Stimulated activated naive B cell treated with anti-CD40 and anti-IgM and Interleukin-4, amounts not matched to agents 10 μg/mL and 1 μg/mL and 100 μg/mL, for 72 hours (primary cell): ENCODE measurements around the gene CYP27A1.

Source experiments
- ATAC-seq, 2 donors: fragments of 150-1000 bp; cut with Tn5 transposase; replicated peaks; 2 replicates each; pipeline ENCODE4 v1.10.0; 2021; ENCODE audit warnings: moderate library complexity in 1 of 2
- DNase-seq: peaks from one replicate; pipeline ENCODE4 v3.0.0; 2021
- H3K27ac Mint-ChIP-seq: one replicate; pipeline ENCODE4 v1.8.0; 2022; ENCODE audit warnings: mild to moderate bottlenecking, mixed read lengths
- H3K27me3 Mint-ChIP-seq, 2 donors: one replicate each; pipeline ENCODE4 v1.8.0; 2022; ENCODE audit warnings: mixed read lengths in 2 of 2
- H3K36me3 Mint-ChIP-seq, 2 donors: one replicate each; pipeline ENCODE4 v1.8.0; 2022; ENCODE audit warnings: mixed read lengths in 2 of 2, mild to moderate bottlenecking in 1 of 2
- H3K4me1 Mint-ChIP-seq, 2 donors: one replicate each; pipeline ENCODE4 v1.8.0; 2022; ENCODE audit warnings: mixed read lengths in 2 of 2, mild to moderate bottlenecking in 1 of 2
- H3K4me3 Mint-ChIP-seq, 2 donors: one replicate each; pipeline ENCODE4 v1.8.0; 2022; ENCODE audit warnings: mild to moderate bottlenecking in 2 of 2, mixed read lengths in 2 of 2, moderate library complexity in 1 of 2
- H3K9me3 Mint-ChIP-seq, 2 donors: one replicate each; pipeline ENCODE4 v1.8.0; 2022; ENCODE audit warnings: mixed read lengths in 2 of 2, mild to moderate bottlenecking in 1 of 2

CYP27A1 gene

GRCh38 chr2:218823196-218823855, 41.4 kb downstream of the CYP27A1 start:
- Mint-ChIP-seq H3K36me3 (no peaks in the 10 kb centered on the region), H3K4me3 (no peak overlapping the region), H3K4me1 (peaks cover 0 to 2% of the 10 kb centered on the region in 2 donors), H3K27ac (no peak overlapping the region), H3K9me3 (no peaks in the 10 kb centered on the region), H3K27me3 (peaks cover 34 to 45% of the 10 kb centered on the region in 2 donors)
- no peak for DNase-seq
- no peak for ATAC-seq

GRCh38 chr2:218824004-218824403, 42.1 kb downstream of the CYP27A1 start:
- H3K4me3 Mint-ChIP-seq, result no peak overlapping the region
- peaks cover 38 to 49% of the 10 kb centered on the region in 2 donors for H3K27me3 Mint-ChIP-seq
- H3K4me1 Mint-ChIP-seq, result peaks cover 0 to 2% of the 10 kb centered on the region in 2 donors
- ATAC-seq (no peak), DNase-seq (no peak)
- no peaks in the 10 kb centered on the region for H3K9me3 Mint-ChIP-seq
- H3K27ac Mint-ChIP-seq, result no peak overlapping the region
- no peaks in the 10 kb centered on the region for H3K36me3 Mint-ChIP-seq

- no peaks in the 10 kb centered on the region for H3K36me3 Mint-ChIP-seq
- H3K4me1 Mint-ChIP-seq, result peaks cover 0 to 4% of the 10 kb centered on the region in 2 donors
- peaks cover 47 to 62% of the 10 kb centered on the region in 2 donors for H3K27me3 Mint-ChIP-seq
- H3K9me3 Mint-ChIP-seq, result no peaks in the 10 kb centered on the region
- H3K27ac Mint-ChIP-seq, result peak overlapping the region; percentile 38
- ATAC-seq (no peak), DNase-seq (no peak)
- H3K4me3 Mint-ChIP-seq, result no peak overlapping the region
Measured at GRCh38 chr2:218826791-218827190, 44.8 kb downstream of the CYP27A1 start.

GRCh38 chr2:218827701-218828476, 45.9 kb downstream of the CYP27A1 start:
- Mint-ChIP-seq H3K36me3 (no peaks in the 10 kb centered on the region), H3K27ac (peak overlapping the region; percentile 1), H3K27me3 (peaks cover 56 to 69% of the 10 kb centered on the region in 2 donors), H3K4me3 (no peak overlapping the region), H3K4me1 (peaks cover 0 to 4% of the 10 kb centered on the region in 2 donors), H3K9me3 (no peaks in the 10 kb centered on the region)
- ATAC-seq (no peak), DNase-seq (no peak)

GRCh38 chr2:218828477-218828778, 46.5 kb downstream of the CYP27A1 start:
- Mint-ChIP-seq H3K27ac (no peak overlapping the region), H3K4me1 (peaks cover 0 to 4% of the 10 kb centered on the region in 2 donors), H3K9me3 (no peaks in the 10 kb centered on the region), H3K36me3 (no peaks in the 10 kb centered on the region), H3K27me3 (peaks cover 59 to 72% of the 10 kb centered on the region in 2 donors), H3K4me3 (no peak overlapping the region)
- DNase-seq (no peak), ATAC-seq (no peak)

- no peak overlapping the region for H3K27ac Mint-ChIP-seq
- peaks cover 59 to 72% of the 10 kb centered on the region in 2 donors for H3K27me3 Mint-ChIP-seq
- H3K4me1 Mint-ChIP-seq, result peaks cover 0 to 4% of the 10 kb centered on the region in 2 donors
- H3K36me3 Mint-ChIP-seq, result no peaks in the 10 kb centered on the region
- no peak overlapping the region for H3K4me3 Mint-ChIP-seq
- DNase-seq (no peak), ATAC-seq (no peak)
- no peaks in the 10 kb centered on the region for H3K9me3 Mint-ChIP-seq
Measured at GRCh38 chr2:218829868-218830451, 48.0 kb downstream of the CYP27A1 start.

GRCh38 chr2:218830526-218831306, 48.8 kb downstream of the CYP27A1 start:
- Mint-ChIP-seq H3K27me3 (peaks cover 60 to 74% of the 10 kb centered on the region in 2 donors), H3K4me3 (no peak overlapping the region), H3K27ac (no peak overlapping the region), H3K36me3 (no peaks in the 10 kb centered on the region), H3K4me1 (peaks cover 0 to 4% of the 10 kb centered on the region in 2 donors), H3K9me3 (no peaks in the 10 kb centered on the region)
- ATAC-seq (no peak), DNase-seq (no peak)

GRCh38 chr2:218831378-218831990, 49.5 kb downstream of the CYP27A1 start, which contains the start of gene PRKAG3:
TSS of gene PRKAG3 (minus strand) at chr2:218831803.
- no peaks in the 10 kb centered on the region for H3K36me3 Mint-ChIP-seq
- DNase-seq (no peak), ATAC-seq (no peak)
- H3K27me3 Mint-ChIP-seq, result peaks cover 58 to 72% of the 10 kb centered on the region in 2 donors
- no peak within 1 kb of the TSS for H3K27ac Mint-ChIP-seq
- peaks cover 0 to 4% of the 10 kb centered on the region in 2 donors for H3K4me1 Mint-ChIP-seq
- no peaks in the 10 kb centered on the region for H3K9me3 Mint-ChIP-seq
- no peak within 1 kb of the TSS for H3K4me3 Mint-ChIP-seq

GRCh38 chr2:218832081-218832480, 50.1 kb downstream of the CYP27A1 start:
- no peak overlapping the region for H3K4me3 Mint-ChIP-seq
- no peaks in the 10 kb centered on the region for H3K9me3 Mint-ChIP-seq
- no peak for DNase-seq
- peaks cover 52 to 70% of the 10 kb centered on the region in 2 donors for H3K27me3 Mint-ChIP-seq
- H3K36me3 Mint-ChIP-seq, result no peaks in the 10 kb centered on the region
- H3K27ac Mint-ChIP-seq, result no peak overlapping the region
- ATAC-seq, result no peak
- H3K4me1 Mint-ChIP-seq, result peaks cover 0 to 2% of the 10 kb centered on the region in 2 donors

GRCh38 chr2:218832520-218832919, 50.6 kb downstream of the CYP27A1 start:
- Mint-ChIP-seq H3K27ac (no peak overlapping the region), H3K27me3 (peaks cover 50 to 70% of the 10 kb centered on the region in 2 donors)

GRCh38 chr2:218833023-218833609, 51.2 kb downstream of the CYP27A1 start:
- H3K36me3 Mint-ChIP-seq, result no peaks in the 10 kb centered on the region
- H3K27me3 Mint-ChIP-seq, result peaks cover 52 to 70% of the 10 kb centered on the region in 2 donors
- H3K9me3 Mint-ChIP-seq, result peaks cover 5% of the 10 kb centered on the region in 2 donors
- no peak for ATAC-seq
- H3K27ac Mint-ChIP-seq, result no peak overlapping the region
- no peak for DNase-seq
- no peak overlapping the region for H3K4me3 Mint-ChIP-seq
- H3K4me1 Mint-ChIP-seq, result peaks cover 0 to 2% of the 10 kb centered on the region in 2 donors

More at GRCh38 chr2:218832520-218832919, 50.6 kb downstream of the CYP27A1 start:
- ATAC-seq, result no peak
- Mint-ChIP-seq H3K36me3 (no peaks in the 10 kb centered on the region), H3K9me3 (peaks cover 0 to 2% of the 10 kb centered on the region in 2 donors), H3K4me3 (no peak overlapping the region), H3K4me1 (peaks cover 0 to 2% of the 10 kb centered on the region in 2 donors)
- no peak for DNase-seq

GRCh38 chr2:218834685-218835084, 52.7 kb downstream of the CYP27A1 start:
- peaks cover 0 to 2% of the 10 kb centered on the region in 2 donors for H3K4me1 Mint-ChIP-seq
- no peak for DNase-seq
- H3K36me3 Mint-ChIP-seq, result no peaks in the 10 kb centered on the region
- no peak overlapping the region for H3K27ac Mint-ChIP-seq
- H3K27me3 Mint-ChIP-seq, result peaks cover 54 to 73% of the 10 kb centered on the region in 2 donors
- peaks cover 5 to 6% of the 10 kb centered on the region in 2 donors for H3K9me3 Mint-ChIP-seq
- no peak for ATAC-seq
- H3K4me3 Mint-ChIP-seq, result no peak overlapping the region

- ATAC-seq, result no peak
- H3K27me3 Mint-ChIP-seq, result peaks cover 31 to 67% of the 10 kb centered on the region in 2 donors
Measured at GRCh38 chr2:218837495-218837894, 55.5 kb downstream of the CYP27A1 start.

More at GRCh38 chr2:218837495-218837894, 55.5 kb downstream of the CYP27A1 start:
- DNase-seq, result no peak
- no peak overlapping the region for H3K27ac Mint-ChIP-seq
- no peak overlapping the region for H3K4me3 Mint-ChIP-seq
- no peaks in the 10 kb centered on the region for H3K36me3 Mint-ChIP-seq
- no peaks in the 10 kb centered on the region for H3K4me1 Mint-ChIP-seq
- peaks cover 6 to 8% of the 10 kb centered on the region in 2 donors for H3K9me3 Mint-ChIP-seq
